MM.1S (cell line): ENCODE results near the gene IFNG.
A peak's percentile ranks its signal among the peaks of the same experiment; 100 is the strongest.

Experiments
- DNase-seq: peaks from one replicate; pipeline ENCODE4 v3.0.0-alpha.2; 2015
- H2AFZ ChIP-seq: fragments of 300-600 bp; sonication (generic); 2 replicates; pipeline ENCODE4 v1.6.0; 2016; ENCODE audit warnings: antibody characterized with exemption, low read length
- H3F3A ChIP-seq: fragments of 300-600 bp; sonication (generic); 2 replicates; pipeline ENCODE4 v1.6.1; 2016; ENCODE audit warnings: mild to moderate bottlenecking, antibody characterized with exemption, low read length, moderate library complexity, mixed read lengths; ENCODE audit not compliant: insufficient read depth
- H3K27ac ChIP-seq: fragments of 300-600 bp; sonication (generic); 2 replicates; pipeline ENCODE4 v1.5.1; 2016; ENCODE audit warnings: mild to moderate bottlenecking, low read length
- H3K27me3 ChIP-seq: fragments of 300-600 bp; sonication (generic); replicated peaks from 2 replicates; pipeline ENCODE4 v1.6.0; 2016; ENCODE audit warnings: low read length; ENCODE audit not compliant: insufficient read depth
- H3K36me3 ChIP-seq: fragments of 300-600 bp; sonication (generic); replicated peaks from 2 replicates; pipeline ENCODE4 v1.6.1; 2016; ENCODE audit warnings: mild to moderate bottlenecking, low read length, mixed read lengths; ENCODE audit not compliant: insufficient read depth
- H3K4me1 ChIP-seq: fragments of 300-600 bp; sonication (generic); 2 replicates; pipeline ENCODE4 v1.6.1; 2016; ENCODE audit warnings: low read length, mixed read lengths
- H3K4me2 ChIP-seq: fragments of 300-600 bp; sonication (generic); 2 replicates; pipeline ENCODE4 v1.6.0; 2016; ENCODE audit warnings: low read depth, low read length
- H3K4me3 ChIP-seq: fragments of 300-600 bp; sonication (generic); 2 replicates; pipeline ENCODE4 v1.5.1; 2016; ENCODE audit warnings: low read length, mixed read lengths
- H3K79me2 ChIP-seq: fragments of 300-600 bp; sonication (generic); 2 replicates; pipeline ENCODE4 v1.6.1; 2016; ENCODE audit warnings: mixed run types, low read length, mixed read lengths
- H3K9ac ChIP-seq: fragments of 300-600 bp; sonication (generic); 2 replicates; pipeline ENCODE4 v1.6.1; 2016; ENCODE audit warnings: low read length, mixed read lengths
- H3K9me2 ChIP-seq: fragments of 300-600 bp; sonication (generic); replicated peaks from 2 replicates; pipeline ENCODE4 v1.6.1; 2016; ENCODE audit warnings: mild to moderate bottlenecking, low read length, mixed read lengths; ENCODE audit not compliant: insufficient read depth
- H3K9me3 ChIP-seq: fragments of 300-600 bp; sonication (generic); replicated peaks from 2 replicates; pipeline ENCODE4 v1.6.1; 2016; ENCODE audit warnings: mild to moderate bottlenecking, low read length, mixed read lengths; ENCODE audit not compliant: insufficient read depth
- H4K20me1 ChIP-seq: fragments of 300-600 bp; sonication (generic); 2 replicates; pipeline ENCODE4 v1.6.1; 2016; ENCODE audit warnings: mild to moderate bottlenecking, low read length, moderate library complexity, mixed read lengths; ENCODE audit not compliant: insufficient read depth
- EZH2 ChIP-seq: fragments of 300-600 bp; sonication (generic); optimal IDR thresholded peaks from 2 replicates; pipeline ENCODE3; 2017; ENCODE audit warnings: low read depth, mild to moderate bottlenecking, antibody characterized with exemption, low read length, mixed read lengths
- EZH2phosphoT487 ChIP-seq: fragments of 300-600 bp; sonication (generic); IDR thresholded peaks from 2 replicates; pipeline ENCODE4 v1.6.1; 2018; ENCODE audit warnings: antibody characterized with exemption, low read length
- TF ChIP-seq, protein P1 (sequence below): fragments of 300-600 bp; sonication (generic); IDR thresholded peaks from 2 replicates; pipeline ENCODE4 v1.5.1; 2016; ENCODE audit warnings: antibody characterized with exemption, low read length, mixed read lengths

The IFNG gene

DNA sequence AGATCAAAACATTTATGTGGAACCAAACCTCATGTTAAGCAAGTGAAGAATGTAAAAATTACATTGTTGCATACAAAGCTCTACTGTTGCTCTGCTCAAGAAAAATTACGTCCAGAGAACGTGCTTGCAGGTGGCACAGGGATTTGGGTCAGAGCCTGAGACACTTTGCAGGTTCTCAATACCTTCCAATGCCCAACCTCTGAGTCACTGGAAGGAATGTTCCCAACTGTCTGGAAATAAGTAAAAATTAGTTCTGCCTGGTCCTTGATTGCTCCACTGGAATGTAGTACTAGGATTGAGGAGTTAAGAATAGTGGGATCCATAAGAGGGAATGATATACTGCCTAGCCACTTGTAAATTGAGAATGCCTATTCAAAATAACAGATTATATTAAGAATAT, 2.8 kb upstream of the IFNG start:
- TF ChIP-seq, protein P1, sequence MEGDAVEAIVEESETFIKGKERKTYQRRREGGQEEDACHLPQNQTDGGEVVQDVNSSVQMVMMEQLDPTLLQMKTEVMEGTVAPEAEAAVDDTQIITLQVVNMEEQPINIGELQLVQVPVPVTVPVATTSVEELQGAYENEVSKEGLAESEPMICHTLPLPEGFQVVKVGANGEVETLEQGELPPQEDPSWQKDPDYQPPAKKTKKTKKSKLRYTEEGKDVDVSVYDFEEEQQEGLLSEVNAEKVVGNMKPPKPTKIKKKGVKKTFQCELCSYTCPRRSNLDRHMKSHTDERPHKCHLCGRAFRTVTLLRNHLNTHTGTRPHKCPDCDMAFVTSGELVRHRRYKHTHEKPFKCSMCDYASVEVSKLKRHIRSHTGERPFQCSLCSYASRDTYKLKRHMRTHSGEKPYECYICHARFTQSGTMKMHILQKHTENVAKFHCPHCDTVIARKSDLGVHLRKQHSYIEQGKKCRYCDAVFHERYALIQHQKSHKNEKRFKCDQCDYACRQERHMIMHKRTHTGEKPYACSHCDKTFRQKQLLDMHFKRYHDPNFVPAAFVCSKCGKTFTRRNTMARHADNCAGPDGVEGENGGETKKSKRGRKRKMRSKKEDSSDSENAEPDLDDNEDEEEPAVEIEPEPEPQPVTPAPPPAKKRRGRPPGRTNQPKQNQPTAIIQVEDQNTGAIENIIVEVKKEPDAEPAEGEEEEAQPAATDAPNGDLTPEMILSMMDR = no peak
- TF ChIP-seq EZH2 (no peak), EZH2phosphoT487 (no peak)
- no peaks in the 10 kb centered on the region for H3K9me3 ChIP-seq
- H3K4me2 ChIP-seq = no peak overlapping the region
- no peaks in the 10 kb centered on the region for H3K79me2 ChIP-seq
- peaks cover 4% of the 10 kb centered on the region; the same call in 1 of the 2 replicates for H3K4me1 ChIP-seq
- H3K4me3 ChIP-seq = no peak overlapping the region
- no peaks in the 10 kb centered on the region for H3F3A ChIP-seq
- H2AFZ ChIP-seq = no peak overlapping the region
- no peaks in the 10 kb centered on the region for H4K20me1 ChIP-seq
- H3K36me3 ChIP-seq = no peaks in the 10 kb centered on the region
- H3K9ac ChIP-seq = no peak overlapping the region
- H3K9me2 ChIP-seq = no peaks in the 10 kb centered on the region
- DNase-seq = no peak
- no peaks in the 10 kb centered on the region for H3K27me3 ChIP-seq
- H3K27ac ChIP-seq = no peak overlapping the region

DNA sequence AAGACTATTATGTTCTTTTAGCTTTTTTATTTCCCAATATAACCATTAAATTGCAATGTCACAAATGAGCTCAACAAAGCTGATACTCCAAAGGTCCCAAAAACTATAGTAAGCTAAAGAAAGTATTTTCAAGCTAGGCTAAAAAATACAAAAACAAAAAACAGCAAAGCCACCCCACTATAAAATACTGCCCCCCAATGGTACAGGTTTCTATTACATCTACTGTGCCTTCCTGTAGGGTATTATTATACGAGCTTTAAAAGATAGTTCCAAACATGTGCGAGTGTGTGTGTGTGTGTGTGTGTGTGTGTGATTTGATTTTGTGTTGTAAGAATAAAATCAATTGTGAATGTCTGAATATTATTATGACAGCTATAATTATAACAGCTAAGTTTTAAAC, 1.1 kb downstream of the IFNG start:
- H3K79me2 ChIP-seq = no peaks in the 10 kb centered on the region
- no peaks in the 10 kb centered on the region for H3K27me3 ChIP-seq
- H3K9me3 ChIP-seq = no peaks in the 10 kb centered on the region
- DNase-seq = peak; percentile 30
- H2AFZ ChIP-seq = no peak overlapping the region
- H3K36me3 ChIP-seq = no peaks in the 10 kb centered on the region
- peaks cover 4% of the 10 kb centered on the region; the same call in 1 of the 2 replicates for H3K4me1 ChIP-seq
- no peak overlapping the region for H3K4me3 ChIP-seq
- H3K9ac ChIP-seq = no peak overlapping the region
- no peaks in the 10 kb centered on the region for H3K9me2 ChIP-seq
- H3K4me2 ChIP-seq = no peak overlapping the region
- TF ChIP-seq EZH2phosphoT487 (no peak), EZH2 (no peak)
- TF ChIP-seq, protein P1 = peak; percentile 43
- no peak overlapping the region for H3K27ac ChIP-seq
- no peaks in the 10 kb centered on the region for H4K20me1 ChIP-seq
- H3F3A ChIP-seq = no peaks in the 10 kb centered on the region

DNA sequence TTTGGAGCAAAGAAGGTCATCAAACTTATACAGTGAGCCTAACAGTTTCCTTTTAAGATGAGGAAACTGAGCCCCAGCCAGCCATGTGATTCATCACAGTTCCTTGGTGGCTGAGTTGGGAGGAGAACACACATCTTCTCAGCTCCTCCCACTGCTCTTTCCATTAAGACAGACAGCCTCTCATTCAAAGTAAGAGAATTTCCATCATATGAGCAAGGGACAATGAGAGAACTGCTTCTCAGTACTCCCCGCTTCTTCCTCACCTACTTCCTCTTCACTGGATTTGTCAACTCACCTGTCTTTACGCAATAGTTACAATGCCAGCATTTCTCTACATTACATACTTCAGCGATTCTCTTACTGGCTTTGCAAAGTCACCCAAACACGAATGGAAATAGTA, 2.2 kb downstream of the IFNG start:
- Histone ChIP-seq H3K27me3 (no peaks in the 10 kb centered on the region), H3K4me2 (no peak overlapping the region), H3K4me3 (no peak overlapping the region), H3F3A (no peaks in the 10 kb centered on the region), H2AFZ (no peak overlapping the region), H3K9me3 (no peaks in the 10 kb centered on the region), H3K27ac (no peak overlapping the region), H3K9me2 (no peaks in the 10 kb centered on the region), H3K9ac (no peak overlapping the region), H4K20me1 (no peaks in the 10 kb centered on the region), H3K79me2 (no peaks in the 10 kb centered on the region), H3K36me3 (no peaks in the 10 kb centered on the region), H3K4me1 (peaks cover 4% of the 10 kb centered on the region; the same call in 1 of the 2 replicates)
- no peak for DNase-seq
- TF ChIP-seq EZH2 (no peak), EZH2phosphoT487 (no peak)
- TF ChIP-seq, protein P1 = no peak

DNA sequence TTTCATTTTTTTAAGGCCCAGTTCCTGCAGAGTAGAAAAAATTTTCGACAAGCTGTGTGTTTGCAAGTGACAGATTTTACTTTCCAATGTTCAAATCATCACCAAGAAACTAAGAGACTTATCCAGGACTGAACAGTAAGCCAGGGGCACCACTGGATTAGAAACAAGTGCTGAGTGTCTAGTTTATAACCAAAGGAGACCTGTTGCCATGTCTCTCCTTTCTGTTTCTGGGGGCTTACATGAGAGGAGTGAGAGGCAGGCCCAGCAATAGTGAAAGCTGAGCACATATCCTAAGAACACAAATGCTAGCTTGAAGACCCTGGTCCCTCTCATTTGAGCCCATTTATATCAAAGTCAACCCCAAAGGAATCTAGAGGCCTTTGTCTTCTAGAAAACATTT, 2.9 kb downstream of the IFNG start:
- H3F3A ChIP-seq = no peaks in the 10 kb centered on the region
- H3K4me3 ChIP-seq = no peak overlapping the region
- no peaks in the 10 kb centered on the region for H3K9me3 ChIP-seq
- H3K9me2 ChIP-seq = no peaks in the 10 kb centered on the region
- peaks cover 4% of the 10 kb centered on the region; the same call in 1 of the 2 replicates for H3K4me1 ChIP-seq
- no peaks in the 10 kb centered on the region for H3K27me3 ChIP-seq
- no peak overlapping the region for H3K9ac ChIP-seq
- TF ChIP-seq EZH2 = no peak
- TF ChIP-seq, protein P1 = no peak
- no peak for TF ChIP-seq EZH2phosphoT487
- no peaks in the 10 kb centered on the region for H3K79me2 ChIP-seq
- H4K20me1 ChIP-seq = no peaks in the 10 kb centered on the region
- H2AFZ ChIP-seq = no peak overlapping the region
- H3K27ac ChIP-seq = no peak overlapping the region
- no peaks in the 10 kb centered on the region for H3K36me3 ChIP-seq
- DNase-seq = no peak
- no peak overlapping the region for H3K4me2 ChIP-seq
